Duodenal mucosa (tissue), 2 donors: ENCODE measurements around the gene USP47.

Experiments
- H3K27ac ChIP-seq: one replicate; pipeline ENCODE4 v1.7.0; 2013; ENCODE audit warnings: low read depth, low read length
- H3K27me3 ChIP-seq, 2 donors: one replicate each; pipeline ENCODE4 v1.7.0; 2013; ENCODE audit warnings: low read length in 2 of 2, control low read depth in 1 of 2; ENCODE audit not compliant: insufficient read depth in 2 of 2, control insufficient read depth in 1 of 2
- H3K36me3 ChIP-seq, 2 donors: one replicate each; pipeline ENCODE4 v1.7.0; 2013; ENCODE audit warnings: low read length in 2 of 2, control low read depth in 1 of 2; ENCODE audit not compliant: insufficient read depth in 2 of 2, control insufficient read depth in 1 of 2
- H3K4me1 ChIP-seq, 2 donors: one replicate each; pipeline ENCODE4 v1.7.0; 2013; ENCODE audit warnings: low read length in 2 of 2, control low read depth in 1 of 2; ENCODE audit not compliant: insufficient read depth in 2 of 2, control insufficient read depth in 1 of 2
- H3K4me3 ChIP-seq, 2 donors: one replicate each; pipeline ENCODE4 v1.7.0; 2013; ENCODE audit warnings: low read length in 2 of 2, low read depth in 1 of 2
- H3K9ac ChIP-seq, 2 donors: one replicate each; pipeline ENCODE4 v1.7.0; 2013; ENCODE audit warnings: low read length in 2 of 2, low read depth in 1 of 2
- H3K9me3 ChIP-seq, 2 donors: one replicate each; pipeline ENCODE4 v1.7.0; 2013; ENCODE audit warnings: low read length in 2 of 2, control low read depth in 1 of 2; ENCODE audit not compliant: control insufficient read depth in 1 of 2

USP47 gene

DNA sequence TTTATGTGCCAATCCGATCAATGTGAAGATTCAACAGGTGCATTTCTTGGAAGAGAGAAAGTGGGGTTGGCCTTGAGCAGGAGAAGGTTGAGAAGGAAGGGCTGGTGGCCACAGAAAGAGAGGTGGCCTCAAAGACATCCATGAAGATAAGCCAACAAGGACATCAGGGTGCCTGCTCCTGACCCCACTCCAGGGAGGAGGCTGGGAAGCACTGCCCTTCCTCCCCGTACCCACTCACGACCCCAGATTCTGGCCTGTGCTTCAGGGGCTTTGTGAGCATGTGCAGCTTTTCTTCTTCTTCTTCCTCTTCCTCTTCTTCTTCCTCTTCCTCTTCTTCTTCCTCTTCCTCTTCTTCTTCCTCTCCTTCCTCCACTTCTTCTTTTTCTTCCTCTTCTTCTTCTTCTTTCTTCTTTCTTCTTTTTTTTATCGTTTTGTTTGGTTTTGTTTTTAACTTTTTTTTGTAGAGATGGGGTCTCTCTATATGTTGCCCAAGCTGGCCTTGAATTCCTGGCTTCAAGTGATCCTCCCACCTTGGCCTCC lies 136.4 kb downstream of the USP47 start:
- Histone ChIP-seq H3K36me3 (no peaks in the 10 kb centered on the region), H3K27me3 (no peaks in the 10 kb centered on the region), H3K27ac (no peak overlapping the region), H3K9me3 (peaks cover 0 to 2% of the 10 kb centered on the region in 2 donors), H3K4me1 (peaks cover 37 to 56% of the 10 kb centered on the region in 2 donors), H3K4me3 (no peak overlapping the region), H3K9ac (no peak overlapping the region)

DNA sequence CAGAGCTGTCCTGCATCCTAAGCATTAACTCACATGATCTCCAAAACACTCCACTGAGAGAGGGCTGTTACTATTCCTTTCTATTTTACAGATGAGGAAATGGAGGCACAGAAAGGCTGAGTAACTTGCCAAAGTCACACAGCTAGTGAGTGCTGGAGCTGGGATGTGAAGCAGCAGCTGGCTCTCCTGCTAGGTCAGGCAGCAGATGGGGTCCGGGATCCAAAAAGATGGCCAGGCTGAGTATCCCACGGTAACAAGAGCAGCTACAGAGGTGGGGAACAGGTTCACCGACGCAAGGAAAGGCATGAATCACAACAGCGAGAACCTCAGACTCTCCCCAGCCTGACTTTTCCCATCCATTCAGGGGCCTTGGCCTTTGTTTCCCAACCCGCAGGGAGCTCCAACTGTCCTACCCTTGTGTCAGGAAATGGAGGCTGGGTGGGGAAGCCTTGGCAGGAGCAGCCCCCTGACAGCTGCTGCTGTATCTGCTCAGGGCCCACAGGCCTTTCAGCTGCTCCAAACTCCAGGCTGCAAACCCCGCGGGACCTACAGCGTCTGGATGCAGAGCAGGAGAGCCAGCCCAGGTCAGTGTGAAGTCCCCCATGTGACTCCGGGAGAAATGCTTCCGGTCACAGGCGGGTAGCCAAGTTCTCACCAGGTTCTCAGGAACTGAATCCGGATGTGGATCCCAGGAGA lies 137.2 kb downstream of the USP47 start:
- Histone ChIP-seq H3K4me1 (peaks cover 37 to 52% of the 10 kb centered on the region in 2 donors), H3K27ac (no peak overlapping the region), H3K9ac (no peak overlapping the region), H3K27me3 (no peaks in the 10 kb centered on the region), H3K4me3 (no peak overlapping the region), H3K36me3 (no peaks in the 10 kb centered on the region), H3K9me3 (peaks cover 0 to 2% of the 10 kb centered on the region in 2 donors)

DNA sequence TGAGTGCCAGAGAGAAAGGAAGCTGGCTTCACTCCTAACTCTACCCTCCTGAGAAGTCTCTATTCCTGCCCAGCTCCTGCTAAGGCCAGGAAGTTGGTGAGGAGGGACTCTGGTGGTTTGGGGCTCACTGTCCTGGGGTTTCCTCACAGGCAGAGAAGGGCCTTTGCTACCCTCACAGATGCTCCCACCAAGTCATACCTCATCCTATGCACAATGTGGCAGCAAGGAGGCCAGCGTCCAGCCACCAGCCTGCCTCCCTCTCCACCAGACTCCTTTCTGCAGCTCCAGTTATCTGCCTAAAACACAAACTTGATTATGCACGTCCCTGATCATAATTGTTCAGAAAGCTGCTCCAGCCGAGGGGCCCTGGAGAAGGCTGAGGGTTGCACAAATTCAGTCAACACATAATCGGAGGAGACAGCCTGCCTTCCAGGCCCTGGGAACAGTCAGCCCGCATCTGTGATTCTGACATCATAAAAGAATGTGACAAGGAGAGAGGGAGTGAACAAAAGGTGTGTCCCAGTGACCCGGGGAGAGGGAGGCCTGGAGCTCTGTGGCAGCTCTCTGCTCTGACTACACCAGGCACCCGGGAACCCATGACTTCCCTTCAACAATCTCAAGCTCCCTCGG lies 137.8 kb downstream of the USP47 start:
- H3K4me1 ChIP-seq, result peaks cover 37 to 52% of the 10 kb centered on the region in 2 donors
- no peak overlapping the region for H3K4me3 ChIP-seq

DNA sequence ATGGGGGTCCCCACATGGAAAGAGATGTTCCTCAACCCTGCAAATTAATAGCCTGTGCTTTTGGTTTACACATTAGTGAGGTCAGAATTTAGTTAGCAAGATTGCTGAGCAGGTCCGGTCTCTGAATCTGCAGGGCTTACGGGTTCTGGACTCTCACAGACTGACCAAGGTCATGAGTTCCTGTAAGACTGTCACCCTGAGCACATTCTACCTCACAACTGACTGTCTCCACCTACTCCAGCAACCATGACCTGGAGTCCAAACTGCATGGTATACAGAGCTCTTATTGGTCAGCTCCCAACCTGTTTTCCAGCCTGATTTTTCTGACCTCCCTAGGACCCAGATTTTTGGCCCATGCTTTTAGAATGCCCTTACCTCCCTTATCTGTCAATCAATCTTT lies 138.4 kb downstream of the USP47 start:
- Histone ChIP-seq H3K27ac (no peak overlapping the region), H3K4me3 (no peak overlapping the region), H3K4me1 (peaks cover 33 to 48% of the 10 kb centered on the region in 2 donors), H3K36me3 (no peaks in the 10 kb centered on the region), H3K9ac (no peak overlapping the region), H3K9me3 (peaks cover 0 to 2% of the 10 kb centered on the region in 2 donors), H3K27me3 (no peaks in the 10 kb centered on the region)

More for the DNA sequence above, 137.8 kb downstream of the USP47 start:
- Histone ChIP-seq H3K27ac (peak overlapping the region; percentile 35), H3K9ac (no peak overlapping the region), H3K27me3 (no peaks in the 10 kb centered on the region), H3K9me3 (peaks cover 0 to 2% of the 10 kb centered on the region in 2 donors), H3K36me3 (no peaks in the 10 kb centered on the region)

DNA sequence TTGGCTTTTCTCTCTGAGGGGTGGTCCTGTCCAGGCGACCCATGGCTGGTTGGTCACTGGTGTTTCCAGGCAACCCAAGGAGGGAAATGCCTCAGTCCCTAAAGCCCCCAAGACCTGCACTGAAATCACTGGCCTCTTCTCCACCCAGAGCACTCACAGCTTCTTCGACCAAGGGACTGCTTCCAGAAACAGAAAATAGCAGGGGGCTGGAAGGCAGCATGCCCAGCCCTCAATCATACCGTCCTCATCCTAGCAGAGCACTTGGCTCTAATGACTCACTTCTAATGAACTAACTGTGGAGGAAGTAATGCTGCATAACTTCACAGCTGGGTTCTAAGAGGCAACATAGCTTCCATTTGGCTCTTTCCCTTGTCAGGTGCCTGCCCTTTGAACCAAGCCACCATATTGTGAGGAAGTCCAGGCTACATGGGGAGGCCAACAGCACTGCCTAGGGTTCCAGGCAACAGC lies 139.1 kb downstream of the USP47 start:
- Histone ChIP-seq H3K9ac (no peak overlapping the region), H3K27me3 (no peaks in the 10 kb centered on the region), H3K4me3 (no peak overlapping the region), H3K36me3 (no peaks in the 10 kb centered on the region), H3K4me1 (peaks cover 31 to 41% of the 10 kb centered on the region in 2 donors), H3K9me3 (peaks cover 0 to 2% of the 10 kb centered on the region in 2 donors), H3K27ac (no peak overlapping the region)

DNA sequence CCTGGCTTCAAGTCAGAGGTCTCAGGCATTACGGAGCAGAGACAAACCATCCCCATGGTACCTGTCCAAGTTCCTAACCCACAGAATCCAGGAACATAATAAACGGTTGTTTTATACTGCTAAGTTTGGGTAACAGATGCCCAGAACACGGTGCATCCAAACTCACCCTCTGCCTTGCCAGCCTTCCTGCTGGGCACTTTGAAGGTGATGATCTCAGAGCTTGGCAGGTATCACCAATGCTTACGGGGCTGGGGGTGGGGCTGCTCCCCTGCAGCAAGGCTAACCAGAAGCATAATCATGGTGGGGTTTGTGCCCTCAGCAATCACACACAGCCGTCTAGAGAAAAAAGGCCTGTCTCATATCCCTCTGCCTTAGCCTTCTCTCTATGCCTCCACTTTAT lies 139.6 kb downstream of the USP47 start:
- H3K4me1 ChIP-seq, result peaks cover 27 to 37% of the 10 kb centered on the region in 2 donors
- no peak overlapping the region for H3K27ac ChIP-seq
- H3K9me3 ChIP-seq, result peaks cover 0 to 2% of the 10 kb centered on the region in 2 donors
- H3K27me3 ChIP-seq, result no peaks in the 10 kb centered on the region
- no peaks in the 10 kb centered on the region for H3K36me3 ChIP-seq
- H3K9ac ChIP-seq, result no peak overlapping the region
- no peak overlapping the region for H3K4me3 ChIP-seq

DNA sequence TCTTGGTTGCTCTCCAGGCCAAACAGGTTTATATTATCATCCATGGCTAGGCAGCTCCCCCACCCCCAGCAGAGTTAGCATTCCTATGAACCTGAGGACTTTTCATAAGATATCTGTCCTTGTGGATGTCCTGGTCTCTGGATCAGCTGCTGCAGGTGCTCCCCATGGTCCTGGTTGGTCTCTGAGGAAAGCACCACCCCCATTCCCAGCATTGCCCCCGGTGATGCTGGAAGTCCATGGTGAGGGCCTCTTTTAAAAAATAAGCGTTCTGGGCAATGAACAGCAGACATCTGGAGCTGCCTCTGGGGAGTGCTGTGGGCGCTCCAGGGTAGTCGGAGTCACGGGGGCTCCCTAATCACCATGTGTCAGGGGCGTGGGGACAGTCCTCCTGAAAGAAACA lies 140.1 kb downstream of the USP47 start:
- H3K4me1 ChIP-seq, result peaks cover 22 to 33% of the 10 kb centered on the region in 2 donors
- no peak overlapping the region for H3K4me3 ChIP-seq
- no peak overlapping the region for H3K27ac ChIP-seq
- no peaks in the 10 kb centered on the region for H3K27me3 ChIP-seq
- H3K9me3 ChIP-seq, result peaks cover 0 to 2% of the 10 kb centered on the region in 2 donors
- no peak overlapping the region for H3K9ac ChIP-seq
- no peaks in the 10 kb centered on the region for H3K36me3 ChIP-seq

DNA sequence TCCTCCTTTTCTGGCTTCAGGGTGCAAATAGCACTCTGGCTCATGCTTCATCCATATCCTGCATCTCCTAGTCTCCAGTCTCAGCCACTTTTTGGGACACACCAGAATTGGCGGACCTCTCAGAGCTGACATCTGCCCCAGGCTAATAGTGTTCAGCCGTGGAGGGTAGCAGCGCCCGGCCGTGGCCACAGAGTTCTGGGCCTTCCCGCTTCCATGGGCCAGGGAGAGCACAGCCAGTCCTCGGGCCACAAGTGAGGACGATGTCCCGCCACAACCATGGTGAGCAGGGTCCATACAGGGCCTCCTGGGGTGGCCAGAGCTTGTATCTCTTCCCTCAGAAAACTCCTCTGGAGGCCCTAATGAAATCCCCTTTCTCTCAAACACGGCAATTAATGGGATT lies 140.7 kb downstream of the USP47 start:
- H3K27me3 ChIP-seq, result no peaks in the 10 kb centered on the region
- no peak overlapping the region for H3K27ac ChIP-seq
- no peaks in the 10 kb centered on the region for H3K36me3 ChIP-seq
- peaks cover 0 to 2% of the 10 kb centered on the region in 2 donors for H3K9me3 ChIP-seq
- peaks cover 16 to 26% of the 10 kb centered on the region in 2 donors for H3K4me1 ChIP-seq
- H3K9ac ChIP-seq, result no peak overlapping the region
- H3K4me3 ChIP-seq, result no peak overlapping the region

DNA sequence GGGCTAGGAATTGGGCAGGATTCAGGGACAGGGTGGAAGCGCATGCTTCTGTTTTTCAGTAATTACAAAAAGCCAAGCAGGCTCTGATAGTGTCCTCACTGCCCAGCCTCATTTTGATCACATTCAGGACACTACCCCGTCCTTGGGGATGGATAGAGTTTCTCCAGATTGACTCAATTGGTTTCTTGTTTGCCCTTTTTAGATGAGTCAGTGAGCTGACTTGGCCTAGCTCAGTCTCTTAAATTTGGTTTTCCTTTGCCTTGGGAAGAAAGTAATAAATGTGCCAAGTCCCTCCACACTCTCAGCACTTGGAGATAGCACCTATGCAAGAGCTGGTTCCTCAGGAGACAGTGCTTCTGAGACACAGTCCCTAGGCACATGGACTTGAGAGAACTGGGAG lies 141.2 kb downstream of the USP47 start:
- Histone ChIP-seq H3K4me3 (no peak overlapping the region), H3K27ac (no peak overlapping the region), H3K4me1 (peaks cover 15 to 23% of the 10 kb centered on the region in 2 donors), H3K36me3 (no peaks in the 10 kb centered on the region), H3K9ac (no peak overlapping the region), H3K27me3 (no peaks in the 10 kb centered on the region), H3K9me3 (peaks cover 0 to 2% of the 10 kb centered on the region in 2 donors)

DNA sequence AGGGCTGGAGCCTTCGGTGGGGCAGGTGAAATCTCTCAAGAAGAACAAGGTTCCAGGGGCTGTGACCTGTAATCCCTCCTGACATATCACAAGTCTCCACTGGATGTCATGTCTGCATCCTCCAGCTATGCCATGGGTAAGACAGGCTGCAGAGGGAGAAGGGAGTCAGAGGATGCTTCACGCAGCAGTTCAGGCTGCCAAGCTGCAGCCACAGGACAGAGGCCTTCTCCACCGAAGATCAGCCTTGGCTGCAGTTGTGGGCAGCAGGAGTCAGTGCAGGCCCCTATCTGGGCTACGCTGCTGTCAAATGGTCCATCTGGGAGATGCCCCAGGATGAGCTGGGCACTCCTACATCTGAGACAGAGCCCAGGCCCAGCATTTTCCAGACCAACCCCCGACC lies 141.7 kb downstream of the USP47 start:
- no peaks in the 10 kb centered on the region for H3K36me3 ChIP-seq
- no peak overlapping the region for H3K9ac ChIP-seq
- no peak overlapping the region for H3K27ac ChIP-seq
- H3K27me3 ChIP-seq, result no peaks in the 10 kb centered on the region
- H3K4me1 ChIP-seq, result peaks cover 15 to 23% of the 10 kb centered on the region in 2 donors
- peaks cover 0 to 2% of the 10 kb centered on the region in 2 donors for H3K9me3 ChIP-seq
- no peak overlapping the region for H3K4me3 ChIP-seq
